Ectodermal cell (in vitro differentiated cells): ENCODE results near the gene SWAP70.
"Not testable (repeated sequence)": the region's sequence is repeated elsewhere in the genome, so short reads cannot be mapped to it uniquely, and the experiment has no call there.

Source experiments
- H3K27ac ChIP-seq: 2 replicates; pipeline ENCODE4 v1.7.0; 2013; ENCODE audit warnings: mild to moderate bottlenecking, low read depth, low read length; ENCODE audit not compliant: insufficient read depth, poor library complexity, severe bottlenecking
- H3K27me3 ChIP-seq: 2 replicates; pipeline ENCODE4 v1.7.0; 2013; ENCODE audit warnings: mild to moderate bottlenecking, low read length; ENCODE audit not compliant: insufficient read depth, control insufficient read depth, poor library complexity, severe bottlenecking
- H3K36me3 ChIP-seq: one replicate; pipeline ENCODE4 v1.7.0; 2013; ENCODE audit warnings: low read length; ENCODE audit not compliant: control insufficient read depth, insufficient read depth
- H3K4me1 ChIP-seq: one replicate; pipeline ENCODE4 v1.7.0; 2013; ENCODE audit warnings: low read length; ENCODE audit not compliant: control insufficient read depth, insufficient read depth
- H3K4me3 ChIP-seq: 2 replicates; pipeline ENCODE4 v1.7.0; 2013; ENCODE audit warnings: low read depth, low read length, control low read depth; ENCODE audit not compliant: insufficient read depth
- H3K9me3 ChIP-seq: 2 replicates; pipeline ENCODE4 v1.7.0; 2013; ENCODE audit warnings: mild to moderate bottlenecking, low read length, moderate library complexity; ENCODE audit not compliant: control insufficient read depth
- WGBS, 2 experiments: methylation state at CpG; one replicate each; pipeline ENCODE4 v1.1.7; 2013; ENCODE audit warnings: missing lambda C conversion rate in 2 of 2; 5-methylcytosine and 5-hydroxymethylcytosine counted together

Gene SWAP70

DNA sequence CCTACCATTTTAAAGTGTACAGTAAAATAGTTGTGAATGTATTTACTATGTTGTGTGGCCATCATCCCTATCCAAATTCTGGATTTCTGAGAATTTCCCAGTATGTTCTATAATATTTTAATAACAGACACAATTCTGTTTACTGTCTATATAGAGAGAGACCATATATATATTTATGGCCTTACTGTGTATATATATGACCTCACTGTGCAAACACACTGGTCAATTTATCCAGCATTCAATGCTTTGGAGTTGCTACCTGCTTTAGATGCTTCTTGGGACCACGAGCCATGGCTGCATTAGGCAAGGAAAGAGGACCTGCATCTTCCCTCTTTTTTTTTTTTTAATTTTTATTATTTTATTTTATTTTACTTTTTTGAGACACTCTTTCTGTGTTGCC lies 40.2 kb downstream of the SWAP70 start:
- H3K4me3 ChIP-seq, result no peak overlapping the region
- no peaks in the 10 kb centered on the region for H3K4me1 ChIP-seq
- 83 to 100% methylated on average over 1 of the region's 1 CpG for WGBS, 2 experiments
- H3K27me3 ChIP-seq, result no peaks in the 10 kb centered on the region
- no peaks in the 10 kb centered on the region for H3K9me3 ChIP-seq
- no peak overlapping the region for H3K27ac ChIP-seq
- H3K36me3 ChIP-seq, result no peaks in the 10 kb centered on the region

DNA sequence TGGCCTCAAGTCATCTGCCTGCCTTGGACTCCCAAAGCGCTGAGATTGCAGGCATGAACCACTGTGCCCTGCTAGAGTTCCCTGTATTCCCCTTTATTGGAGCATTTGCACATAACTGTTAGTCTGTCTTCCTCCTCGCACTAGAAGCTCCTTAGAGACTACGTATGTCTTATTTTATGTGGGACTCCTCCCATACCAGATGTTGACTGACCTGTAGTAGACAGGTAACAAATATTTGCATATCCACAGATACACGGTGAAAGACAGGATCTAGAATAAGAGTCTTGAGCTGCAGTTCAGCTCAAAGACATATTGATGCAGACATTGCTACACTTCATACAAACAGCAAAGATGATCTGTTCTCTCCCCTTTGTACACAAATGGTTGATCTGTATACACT lies 40.7 kb downstream of the SWAP70 start:
- Histone ChIP-seq H3K27me3 (no peaks in the 10 kb centered on the region), H3K27ac (no peak overlapping the region), H3K36me3 (no peaks in the 10 kb centered on the region), H3K9me3 (no peaks in the 10 kb centered on the region), H3K4me1 (no peaks in the 10 kb centered on the region), H3K4me3 (no peak overlapping the region)
- 96 to 97% methylated on average over 4 of the region's 4 CpGs for WGBS, 2 experiments

DNA sequence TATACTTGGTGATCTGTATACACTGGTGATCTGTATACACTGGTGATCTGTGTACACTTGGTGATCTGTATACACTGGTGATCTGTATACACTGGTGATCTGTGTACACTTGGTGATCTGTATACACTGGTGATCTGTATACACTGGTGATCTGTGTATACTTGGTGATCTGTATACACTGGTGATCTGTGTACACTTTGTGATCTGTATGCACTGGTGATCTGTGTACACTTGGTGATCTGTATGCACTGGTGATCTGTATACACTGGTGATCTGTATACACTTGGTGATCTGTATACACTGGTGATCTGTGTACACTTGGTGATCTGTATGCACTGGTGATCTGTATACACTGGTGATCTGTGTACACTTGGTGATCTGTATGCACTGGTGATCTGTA lies 41.5 kb downstream of the SWAP70 start:
- not testable (repeated sequence) for H3K9me3 ChIP-seq, H3K4me3 ChIP-seq

DNA sequence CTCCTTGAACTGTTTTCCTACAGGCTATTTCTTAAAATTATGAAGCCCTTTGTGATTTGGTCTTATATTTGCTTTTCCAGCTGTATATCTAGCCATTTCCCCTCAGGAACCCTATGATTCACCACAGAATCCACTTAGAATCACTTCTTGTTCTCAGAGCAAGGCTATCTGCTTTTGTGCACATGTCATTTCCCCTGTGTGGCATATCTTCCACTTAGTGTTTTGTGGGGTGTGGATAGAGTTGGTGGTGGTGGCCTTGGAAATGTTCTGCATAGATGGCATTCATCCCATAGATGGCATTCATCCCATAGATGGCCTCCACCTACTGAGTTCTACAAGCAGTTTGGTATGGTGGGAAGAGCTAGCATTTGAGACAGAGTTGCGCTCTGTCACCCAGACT lies 44.7 kb downstream of the SWAP70 start:
- no peaks in the 10 kb centered on the region for H3K36me3 ChIP-seq
- WGBS, 2 experiments, result 83 to 92% methylated on average over 1 of the region's 1 CpG
- no peak overlapping the region for H3K4me3 ChIP-seq
- no peaks in the 10 kb centered on the region for H3K4me1 ChIP-seq
- no peaks in the 10 kb centered on the region for H3K27me3 ChIP-seq
- no peaks in the 10 kb centered on the region for H3K9me3 ChIP-seq
- H3K27ac ChIP-seq, result no peak overlapping the region

More for the DNA sequence above, 41.5 kb downstream of the SWAP70 start:
- H3K36me3 ChIP-seq, H3K27me3 ChIP-seq, H3K4me1 ChIP-seq, H3K27ac ChIP-seq: not testable (repeated sequence)

DNA sequence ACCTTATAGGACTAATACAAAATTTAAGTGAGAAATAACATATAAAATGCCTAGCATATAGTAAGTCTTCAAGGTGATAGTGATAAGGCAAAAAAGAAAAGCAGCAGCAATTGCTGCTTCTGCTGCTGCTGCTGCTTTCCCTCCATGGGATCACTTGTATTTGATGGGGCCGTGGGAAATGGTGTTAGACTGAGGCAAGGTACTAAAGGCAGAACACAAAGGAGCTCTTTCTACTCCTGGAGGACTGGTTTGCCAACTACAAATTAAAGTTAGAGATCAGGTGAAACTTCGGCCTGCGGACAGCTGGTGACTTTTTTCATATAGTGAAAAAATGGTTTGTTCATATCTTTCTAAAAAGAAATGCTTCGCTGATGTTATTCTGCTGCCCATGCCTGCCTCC lies 46.3 kb downstream of the SWAP70 start:
- Histone ChIP-seq H3K9me3 (no peaks in the 10 kb centered on the region), H3K4me1 (no peaks in the 10 kb centered on the region), H3K36me3 (no peaks in the 10 kb centered on the region), H3K4me3 (no peak overlapping the region), H3K27me3 (no peaks in the 10 kb centered on the region), H3K27ac (no peak overlapping the region)
- WGBS, 2 experiments, result 87 to 92% methylated on average over 4 of the region's 4 CpGs

DNA sequence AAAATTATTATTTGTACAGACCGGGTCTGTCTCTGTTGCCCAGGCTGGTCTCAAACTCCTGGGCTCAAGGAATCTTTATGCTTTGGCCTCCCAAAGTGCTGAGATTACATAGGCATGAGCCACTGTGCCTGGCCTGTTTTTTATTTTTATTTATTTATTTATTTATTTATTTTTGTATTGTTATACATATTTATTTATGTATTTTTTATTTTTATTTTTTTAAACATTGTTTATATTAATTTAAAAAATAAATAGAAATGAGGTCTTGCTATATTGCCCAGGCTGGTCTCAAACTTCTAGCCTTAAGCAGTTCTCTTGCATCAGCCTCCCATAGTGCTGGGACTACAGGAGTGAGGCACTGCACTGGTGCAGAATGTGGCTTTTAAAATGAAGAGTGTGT lies 47.0 kb downstream of the SWAP70 start:
- no peak overlapping the region for H3K4me3 ChIP-seq
- no peaks in the 10 kb centered on the region for H3K9me3 ChIP-seq
- H3K4me1 ChIP-seq, result no peaks in the 10 kb centered on the region
- 76 to 97% methylated on average over 1 of the region's 1 CpG for WGBS, 2 experiments
- H3K27ac ChIP-seq, result no peak overlapping the region
- H3K27me3 ChIP-seq, result no peaks in the 10 kb centered on the region
- no peaks in the 10 kb centered on the region for H3K36me3 ChIP-seq

DNA sequence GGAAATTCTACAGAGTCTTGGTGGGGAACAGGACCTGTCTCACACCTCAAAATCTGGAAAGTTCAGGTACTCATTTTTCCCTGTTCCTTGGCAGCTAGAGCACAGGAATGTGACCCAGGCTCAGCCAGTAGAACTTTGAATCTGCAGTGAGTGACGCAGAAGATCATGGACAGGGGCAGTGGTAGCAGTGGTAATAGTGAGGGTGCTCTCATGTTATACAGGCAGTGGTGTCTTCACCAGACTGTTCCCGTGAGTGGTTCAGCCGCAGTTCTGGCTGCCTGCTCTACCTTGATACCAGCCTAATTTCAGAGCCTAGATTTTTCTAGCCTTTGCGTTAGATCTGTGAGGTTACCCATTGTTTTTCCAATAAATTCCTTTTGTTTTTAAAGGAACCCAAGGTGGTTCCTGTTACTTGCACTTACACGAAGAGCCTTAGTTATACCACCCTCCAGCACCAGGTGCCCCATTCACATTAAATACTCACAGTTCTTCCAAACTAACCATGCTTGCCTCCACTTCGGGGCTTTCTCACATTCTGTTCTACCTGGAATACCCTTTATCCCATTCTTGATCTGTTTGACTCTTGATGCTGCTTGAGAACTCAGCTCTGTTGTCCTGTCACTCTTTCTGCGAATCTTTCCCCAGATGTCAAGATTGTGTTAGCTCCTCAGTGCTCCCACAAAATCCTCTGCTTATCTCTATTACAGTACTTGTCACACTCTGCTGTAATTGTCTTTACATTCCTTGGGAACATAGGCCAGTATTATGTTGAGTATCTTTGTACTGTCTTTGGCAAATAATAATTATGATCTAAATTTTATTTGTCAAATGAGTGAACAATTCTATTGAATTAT lies 47.8 kb downstream of the SWAP70 start:
- H3K27ac ChIP-seq, result no peak overlapping the region
- H3K27me3 ChIP-seq, result no peaks in the 10 kb centered on the region
- no peaks in the 10 kb centered on the region for H3K9me3 ChIP-seq
- 74 to 76% methylated on average over 7 of the region's 7 CpGs for WGBS, 2 experiments
- no peaks in the 10 kb centered on the region for H3K36me3 ChIP-seq
- no peak overlapping the region for H3K4me3 ChIP-seq
- H3K4me1 ChIP-seq, result no peaks in the 10 kb centered on the region

DNA sequence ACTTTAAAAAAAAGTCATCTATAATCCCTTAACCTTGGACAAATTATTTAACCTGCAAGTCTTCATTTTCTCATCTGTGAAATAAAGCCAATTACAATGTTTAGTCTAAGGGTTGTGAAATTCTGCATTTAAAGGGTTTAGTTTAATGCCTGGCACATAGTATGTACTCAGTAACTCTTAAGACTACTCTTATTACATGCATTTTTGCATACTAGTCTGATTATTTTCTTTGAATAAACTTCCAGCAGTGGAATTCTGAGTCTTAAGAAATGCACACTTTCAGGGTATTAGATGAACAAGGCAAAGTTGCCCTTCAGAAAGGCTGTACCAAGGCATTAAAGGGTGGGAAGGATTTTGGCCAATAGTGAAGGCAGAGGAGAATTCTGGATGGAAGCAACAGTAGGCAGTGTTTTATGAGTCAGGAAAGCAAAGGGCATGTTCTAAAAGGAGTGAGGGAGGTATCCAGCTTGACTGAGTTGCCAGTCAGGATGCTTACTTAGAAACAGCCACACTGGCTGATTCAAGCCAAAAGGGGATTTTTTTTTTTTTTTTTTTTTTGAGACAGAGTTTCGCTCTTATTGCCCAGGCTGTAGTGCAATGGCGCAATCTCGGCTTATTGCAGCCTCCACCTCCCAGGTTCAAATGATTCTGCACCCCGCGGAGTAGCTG lies 50.5 kb downstream of the SWAP70 start:
- 81 to 85% methylated on average over 5 of the region's 5 CpGs for WGBS, 2 experiments
- Histone ChIP-seq H3K4me3 (no peak overlapping the region), H3K9me3 (no peaks in the 10 kb centered on the region), H3K36me3 (no peaks in the 10 kb centered on the region), H3K27me3 (no peaks in the 10 kb centered on the region), H3K4me1 (no peaks in the 10 kb centered on the region), H3K27ac (no peak overlapping the region)

DNA sequence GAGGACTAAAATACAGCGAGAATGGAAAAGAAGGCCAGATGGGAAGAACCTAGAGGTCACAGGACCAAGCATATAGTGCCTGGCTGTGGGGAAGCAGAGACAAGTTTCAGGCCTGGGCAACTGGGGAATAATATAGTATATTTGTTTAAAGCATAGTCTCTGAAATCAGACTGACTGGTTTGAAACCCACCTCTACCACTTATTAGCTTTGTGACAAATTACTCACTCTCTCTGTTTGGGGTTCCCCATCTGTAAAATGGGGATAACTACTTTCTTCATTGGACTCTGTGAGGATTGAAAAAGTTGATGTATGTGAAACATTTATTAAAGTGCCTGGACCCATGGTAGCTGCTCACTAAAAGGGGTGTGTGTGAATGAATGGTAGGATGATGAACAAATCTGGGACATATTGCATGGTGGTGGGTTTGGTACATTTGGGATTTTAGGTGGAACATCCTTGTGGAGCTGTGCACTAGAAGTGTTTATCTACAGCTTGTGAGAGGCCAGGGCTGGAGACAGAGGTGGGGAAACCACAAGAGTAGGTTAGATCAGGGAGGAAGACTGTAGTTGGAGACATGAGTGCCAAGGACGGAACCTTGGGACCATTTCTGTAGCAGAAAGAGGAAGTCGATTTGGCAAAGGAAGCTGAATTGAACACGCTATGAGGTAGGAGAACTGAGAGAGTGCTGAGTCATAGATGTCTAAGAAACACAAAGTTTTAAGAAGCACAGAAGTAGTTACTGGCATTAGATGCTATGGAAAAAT lies 52.6 kb downstream of the SWAP70 start:
- Histone ChIP-seq H3K9me3 (no peaks in the 10 kb centered on the region), H3K27me3 (no peaks in the 10 kb centered on the region), H3K27ac (no peak overlapping the region), H3K4me1 (no peaks in the 10 kb centered on the region), H3K36me3 (no peaks in the 10 kb centered on the region), H3K4me3 (no peak overlapping the region)
- 83% methylated on average over 4 of the region's 4 CpGs for WGBS, 2 experiments

DNA sequence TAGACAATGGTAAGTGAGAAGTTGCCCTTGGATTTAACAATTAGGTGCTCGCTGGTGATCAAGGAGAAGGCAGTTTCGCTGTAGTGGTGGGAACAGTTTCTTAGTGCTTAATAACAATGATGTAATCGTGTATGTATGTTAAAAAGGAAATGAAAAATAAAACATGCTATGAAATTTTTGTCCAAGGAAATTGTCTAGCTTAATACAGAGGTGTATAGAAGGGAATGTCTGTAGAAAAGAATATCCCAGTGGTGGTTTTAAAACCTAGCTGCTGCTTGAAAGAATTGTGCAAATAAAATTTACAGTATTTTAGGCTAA lies 53.1 kb downstream of the SWAP70 start:
- Histone ChIP-seq H3K27ac (no peak overlapping the region), H3K9me3 (no peaks in the 10 kb centered on the region), H3K36me3 (no peaks in the 10 kb centered on the region), H3K27me3 (no peaks in the 10 kb centered on the region), H3K4me1 (no peaks in the 10 kb centered on the region), H3K4me3 (no peak overlapping the region)
- 97% methylated on average over 3 of the region's 3 CpGs for WGBS, 2 experiments
